ENCODE data around the gene C11orf91.

The C11orf91 gene

DNA sequence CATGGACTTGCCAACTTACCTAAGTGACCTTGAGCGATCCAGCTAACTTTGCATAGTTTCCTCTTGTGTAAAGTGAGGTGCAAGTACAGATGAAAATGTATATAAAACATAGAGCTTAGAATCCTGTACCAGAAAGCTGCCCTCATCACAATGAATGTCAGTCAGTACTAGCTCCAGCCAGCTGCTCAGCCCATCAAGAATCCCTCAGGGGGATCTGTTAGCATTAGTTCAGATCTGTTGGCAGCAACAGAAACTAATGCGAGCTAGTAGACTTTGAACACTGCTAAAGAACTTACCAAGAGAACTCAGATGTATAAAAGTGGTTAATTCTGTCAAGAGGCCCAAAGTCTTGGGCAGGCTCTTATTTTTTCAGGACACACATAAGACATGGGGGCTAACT lies 6.3 kb upstream of the C11orf91 start:
- TF ChIP-seq, protein P1, sequence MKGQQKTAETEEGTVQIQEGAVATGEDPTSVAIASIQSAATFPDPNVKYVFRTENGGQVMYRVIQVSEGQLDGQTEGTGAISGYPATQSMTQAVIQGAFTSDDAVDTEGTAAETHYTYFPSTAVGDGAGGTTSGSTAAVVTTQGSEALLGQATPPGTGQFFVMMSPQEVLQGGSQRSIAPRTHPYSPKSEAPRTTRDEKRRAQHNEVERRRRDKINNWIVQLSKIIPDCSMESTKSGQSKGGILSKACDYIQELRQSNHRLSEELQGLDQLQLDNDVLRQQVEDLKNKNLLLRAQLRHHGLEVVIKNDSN (IDR thresholded peaks at IDR 0.05): no peak
- no peak for TF ChIP-seq CREB1 (IDR thresholded peaks at IDR 0.05; ENCODE audit: low read depth)
- no peak for TF ChIP-seq RAD21 (IDR thresholded peaks at IDR 0.05; ENCODE audit: low read depth)
- no peak for TF ChIP-seq CEBPB (IDR thresholded peaks at IDR 0.05)
- TF ChIP-seq EP300 (IDR thresholded peaks at IDR 0.05; ENCODE audit: borderline replicate concordance): no peak
- TF ChIP-seq MAX (IDR thresholded peaks at IDR 0.05): no peak
- TF ChIP-seq FOXM1 (IDR thresholded peaks at IDR 0.05; ENCODE audit: borderline replicate concordance, low read depth): no peak
- TF ChIP-seq TEAD4 (IDR thresholded peaks at IDR 0.05): no peak
- no peak for TF ChIP-seq TAF1 (IDR thresholded peaks at IDR 0.05; ENCODE audit: low read depth)
- no peak for TF ChIP-seq REST (IDR thresholded peaks at IDR 0.05; ENCODE audit: low read depth)
- TF ChIP-seq YY1 (IDR thresholded peaks at IDR 0.05; ENCODE audit: low read depth): no peak
- no peak for TF ChIP-seq NFIC (IDR thresholded peaks at IDR 0.05)
- TF ChIP-seq ZBTB7A (IDR thresholded peaks at IDR 0.05; ENCODE audit: low read depth): no peak
- TF ChIP-seq TCF12 (IDR thresholded peaks at IDR 0.05; ENCODE audit: low read depth): no peak
- TF ChIP-seq EGR1 (IDR thresholded peaks at IDR 0.05): no peak

DNA sequence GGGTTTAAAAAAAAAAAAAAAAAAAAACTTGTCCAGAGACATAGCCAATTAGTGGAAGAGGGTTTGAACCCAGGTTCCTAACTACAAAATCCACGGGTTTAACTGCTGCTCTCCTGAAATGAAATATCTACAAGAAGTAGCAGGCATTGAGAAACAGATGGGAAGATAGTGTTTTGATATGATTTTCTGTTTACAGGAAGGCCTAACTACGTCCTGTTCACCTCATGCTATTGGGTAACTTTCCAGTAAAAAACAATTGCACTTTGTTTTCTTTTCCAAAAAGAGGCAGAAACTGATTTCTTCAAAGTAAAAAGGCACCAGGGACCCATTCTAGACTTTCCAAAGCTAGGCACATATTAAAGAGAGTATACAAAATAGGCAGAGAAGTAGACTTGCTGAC lies 5.9 kb upstream of the C11orf91 start:
- TF ChIP-seq EP300 (IDR thresholded peaks at IDR 0.05; ENCODE audit: borderline replicate concordance): no peak
- no peak for TF ChIP-seq YY1 (IDR thresholded peaks at IDR 0.05; ENCODE audit: low read depth)
- no peak for TF ChIP-seq CEBPB (IDR thresholded peaks at IDR 0.05)
- TF ChIP-seq REST (IDR thresholded peaks at IDR 0.05; ENCODE audit: low read depth): no peak
- no peak for TF ChIP-seq MAX (IDR thresholded peaks at IDR 0.05)
- TF ChIP-seq ZBTB7A (IDR thresholded peaks at IDR 0.05; ENCODE audit: low read depth): no peak
- no peak for TF ChIP-seq FOXM1 (IDR thresholded peaks at IDR 0.05; ENCODE audit: borderline replicate concordance, low read depth)
- TF ChIP-seq RAD21 (IDR thresholded peaks at IDR 0.05; ENCODE audit: low read depth): no peak
- TF ChIP-seq TCF12 (IDR thresholded peaks at IDR 0.05; ENCODE audit: low read depth): no peak
- TF ChIP-seq TAF1 (IDR thresholded peaks at IDR 0.05; ENCODE audit: low read depth): no peak
- TF ChIP-seq NFIC (IDR thresholded peaks at IDR 0.05): no peak
- no peak for TF ChIP-seq TEAD4 (IDR thresholded peaks at IDR 0.05)
- no peak for TF ChIP-seq CREB1 (IDR thresholded peaks at IDR 0.05; ENCODE audit: low read depth)
- no peak for TF ChIP-seq EGR1 (IDR thresholded peaks at IDR 0.05)
- TF ChIP-seq, protein P1 (IDR thresholded peaks at IDR 0.05): no peak

GRCh38 chr11:33704240-33705002 lies 3.8 kb upstream of the C11orf91 start:
- TF ChIP-seq CREB1 (IDR thresholded peaks at IDR 0.05; ENCODE audit: low read depth): no peak
- TF ChIP-seq MAX (IDR thresholded peaks at IDR 0.05): no peak
- no peak for TF ChIP-seq EP300 (IDR thresholded peaks at IDR 0.05; ENCODE audit: borderline replicate concordance)
- TF ChIP-seq TEAD4 (IDR thresholded peaks at IDR 0.05): no peak
- TF ChIP-seq TCF12 (IDR thresholded peaks at IDR 0.05; ENCODE audit: low read depth): no peak
- TF ChIP-seq TAF1 (IDR thresholded peaks at IDR 0.05; ENCODE audit: low read depth): no peak
- TF ChIP-seq EGR1 (IDR thresholded peaks at IDR 0.05): no peak
- no peak for TF ChIP-seq YY1 (IDR thresholded peaks at IDR 0.05; ENCODE audit: low read depth)
- TF ChIP-seq, protein P1 (IDR thresholded peaks at IDR 0.05): no peak
- no peak for TF ChIP-seq RAD21 (IDR thresholded peaks at IDR 0.05; ENCODE audit: low read depth)
- no peak for TF ChIP-seq ZBTB7A (IDR thresholded peaks at IDR 0.05; ENCODE audit: low read depth)
- no peak for TF ChIP-seq NFIC (IDR thresholded peaks at IDR 0.05)
- no peak for TF ChIP-seq FOXM1 (IDR thresholded peaks at IDR 0.05; ENCODE audit: borderline replicate concordance, low read depth)
- no peak for TF ChIP-seq CEBPB (IDR thresholded peaks at IDR 0.05)

DNA sequence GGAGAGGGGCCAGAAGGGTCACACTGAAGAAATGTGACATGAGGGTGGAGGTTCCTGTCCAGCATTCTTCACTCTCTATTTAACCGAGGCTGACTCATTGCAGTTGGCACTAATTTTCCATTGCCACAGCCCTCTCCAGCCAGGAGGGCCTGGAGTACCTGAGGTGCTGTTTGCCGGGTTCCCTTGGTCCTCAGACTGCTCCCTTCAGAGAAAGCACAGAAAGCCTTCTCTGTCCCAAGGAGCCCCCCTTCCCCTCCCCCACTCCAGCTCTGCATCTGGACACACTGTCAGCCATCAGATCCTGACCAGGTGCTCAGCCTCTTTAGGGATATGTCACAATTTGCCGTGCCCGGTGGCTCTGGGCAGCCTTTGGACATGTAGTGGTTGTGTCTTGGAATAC lies 3.2 kb upstream of the C11orf91 start:
- TF ChIP-seq EP300 (IDR thresholded peaks at IDR 0.05; ENCODE audit: borderline replicate concordance) (no peak), EGR1 (IDR thresholded peaks at IDR 0.05) (no peak), YY1 (IDR thresholded peaks at IDR 0.05; ENCODE audit: low read depth) (no peak), RAD21 (IDR thresholded peaks at IDR 0.05; ENCODE audit: low read depth) (no peak), MAX (IDR thresholded peaks at IDR 0.05) (no peak), TCF12 (IDR thresholded peaks at IDR 0.05; ENCODE audit: low read depth) (no peak), TEAD4 (IDR thresholded peaks at IDR 0.05) (no peak), REST (IDR thresholded peaks at IDR 0.05; ENCODE audit: low read depth) (no peak), CEBPB (IDR thresholded peaks at IDR 0.05) (no peak), NFIC (IDR thresholded peaks at IDR 0.05) (no peak), FOXM1 (IDR thresholded peaks at IDR 0.05; ENCODE audit: borderline replicate concordance, low read depth) (no peak), CREB1 (IDR thresholded peaks at IDR 0.05; ENCODE audit: low read depth) (no peak), ZBTB7A (IDR thresholded peaks at IDR 0.05; ENCODE audit: low read depth) (no peak), TAF1 (IDR thresholded peaks at IDR 0.05; ENCODE audit: low read depth) (no peak)
- TF ChIP-seq, protein P1 (IDR thresholded peaks at IDR 0.05): no peak

Data from Ishikawa (cell line).